Keratinocyte (primary cell): ENCODE results near the gene ITGA2. TPM values are rescaled to one million over a fixed set of nuclear protein-coding genes. Genes with fewer than 3 reads are reported as not detected.

ENCODE experiments used
- DNase-seq: peaks from one replicate; pipeline ENCODE4 v3.0.0-alpha.2; 2011; ENCODE audit warnings: low read depth, missing footprints, low spot score
- FAIRE-seq: peaks from 2 replicates; lab custom pipeline; 2011; peaks lifted over from hg19 to GRCh38; lab: Jason Lieb, UNC
- H2AFZ ChIP-seq: 2 replicates; pipeline ENCODE4 v1.6.0; 2012; ENCODE audit warnings: low read length, control low read depth, inconsistent platforms; ENCODE audit not compliant: control insufficient read depth
- H3K27ac ChIP-seq: 2 replicates; pipeline ENCODE4 v1.5.1; 2011; ENCODE audit warnings: low read length; ENCODE audit not compliant: control insufficient read depth, insufficient read depth
- H3K27me3 ChIP-seq: 3 replicates; pipeline ENCODE4 v1.6.0; 2011; ENCODE audit warnings: low read length; ENCODE audit not compliant: control insufficient read depth, insufficient read depth; ENCODE audit errors: extremely low read depth
- H3K36me3 ChIP-seq, 2 experiments: 2 replicates in 1 of 2; 3 replicates in 1 of 2; pipeline ENCODE4 v1.5.1; 2011; ENCODE audit warnings: low read length in 2 of 2, mild to moderate bottlenecking in 1 of 2; ENCODE audit not compliant: control insufficient read depth in 2 of 2, insufficient read depth in 2 of 2; ENCODE audit errors: extremely low read depth in 1 of 2
- H3K4me1 ChIP-seq: 3 replicates; pipeline ENCODE4 v1.5.1; 2011; ENCODE audit warnings: low read length; ENCODE audit not compliant: control insufficient read depth, insufficient read depth; ENCODE audit errors: extremely low read depth
- H3K4me2 ChIP-seq: 3 replicates; pipeline ENCODE4 v1.6.0; 2011; ENCODE audit warnings: low read depth, low read length; ENCODE audit not compliant: control insufficient read depth, insufficient read depth; ENCODE audit errors: extremely low read depth
- H3K4me3 ChIP-seq, 3 experiments: fragments of 200-600 bp in 1 of 3; sonication (generic) in 1 of 3; 2 replicates in 2 of 3; 3 replicates in 1 of 3; pipeline ENCODE4 v1.5.1; 2011 to 2016; ENCODE audit warnings: low read length in 3 of 3, mild to moderate bottlenecking in 3 of 3, control low read depth in 2 of 3, inconsistent platforms in 1 of 3, low read depth in 1 of 3, mixed read lengths in 1 of 3, mixed run types in 1 of 3, moderate library complexity in 1 of 3; ENCODE audit not compliant: control insufficient read depth in 2 of 3, insufficient read depth in 2 of 3; ENCODE audit errors: extremely low read depth in 1 of 3
- H3K79me2 ChIP-seq: 2 replicates; pipeline ENCODE4 v1.6.0; 2012; ENCODE audit warnings: low read length; ENCODE audit not compliant: control insufficient read depth, insufficient read depth
- H3K9ac ChIP-seq: 3 replicates; pipeline ENCODE4 v1.6.0; 2011; ENCODE audit warnings: low read length; ENCODE audit not compliant: control insufficient read depth, insufficient read depth; ENCODE audit errors: extremely low read depth
- H3K9me1 ChIP-seq: 3 replicates; pipeline ENCODE4 v1.6.0; 2011; ENCODE audit warnings: low read length; ENCODE audit not compliant: control insufficient read depth, insufficient read depth; ENCODE audit errors: extremely low read depth
- H3K9me3 ChIP-seq: 2 replicates; pipeline ENCODE4 v1.5.1; 2012; ENCODE audit warnings: low read depth, low read length; ENCODE audit not compliant: control insufficient read depth
- H4K20me1 ChIP-seq: 3 replicates; pipeline ENCODE4 v1.6.0; 2011; ENCODE audit warnings: low read length; ENCODE audit not compliant: control insufficient read depth, insufficient read depth; ENCODE audit errors: extremely low read depth
- EZH2 ChIP-seq: IDR thresholded peaks from one replicate; pipeline ENCODE4 v1.6.1; 2012; ENCODE audit warnings: inconsistent platforms, mild to moderate bottlenecking, low read length, moderate library complexity
- dilution Hi-C: fragments of 300-500 bp; cut with MboI; formaldehyde crosslinking; loops from one replicate; pipeline ENCODE4 v1.7.0; 2020; ENCODE audit warnings: low sequenced_read_pairs; ENCODE audit not compliant: extremely low pct_ligation_motif_present
- polyA plus RNA-seq, 5 experiments: library from polyadenylated mRNA; depleted of rRNA in 3 of 5; stranded (reverse) in 3 of 5; stranded (forward) in 1 of 5; unstranded in 1 of 5; fragments of >200 nt; gene quantifications; 1 replicate in 1 of 5; 2 replicates in 3 of 5; 3 replicates in 1 of 5; pipeline versions ENCODE4 v1.2.1 to v1.2.3, GENCODE V29; 2011 to 2012; ENCODE audit warnings: missing spikeins in 2 of 5, low read depth in 1 of 5, low replicate concordance in 1 of 5
- TF ChIP-seq, protein P1 (sequence below), 3 experiments: IDR thresholded peaks in 1 of 3; conservative IDR thresholded peaks in 1 of 3; optimal IDR thresholded peaks in 1 of 3; 2 replicates in 2 of 3; 3 replicates in 1 of 3; pipeline versions ENCODE3 to v1.5.1; 2011; ENCODE audit warnings: low read length in 3 of 3, mild to moderate bottlenecking in 3 of 3, moderate library complexity in 2 of 3, control low read depth in 1 of 3, inconsistent platforms in 1 of 3; ENCODE audit not compliant: insufficient read depth in 2 of 3; ENCODE audit errors: extremely low read depth in 1 of 3

ITGA2 gene
- polyA plus RNA-seq, 1 donor (not counting 4 experiments of a cell fraction or from before 2014, with no cell fraction given), result 112 TPM

DNA sequence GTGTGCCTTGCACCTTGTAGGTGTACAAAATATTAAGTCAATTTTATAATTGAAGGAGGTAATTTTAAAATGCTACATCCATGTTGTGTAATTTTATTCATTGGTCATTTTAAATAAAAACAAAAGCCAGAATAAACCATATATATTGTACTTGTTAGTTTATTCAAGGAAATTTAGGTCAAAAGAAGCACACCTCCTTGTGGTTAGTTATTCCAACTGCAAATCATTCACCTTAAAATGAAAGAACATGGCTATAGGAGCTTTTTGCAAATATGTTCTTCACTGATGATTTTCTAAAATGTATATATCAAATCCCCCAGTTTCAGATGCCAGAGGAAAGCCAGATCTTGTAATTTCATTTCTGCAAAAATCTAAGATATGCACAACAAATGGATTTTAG, 125.8 kb downstream of the ITGA2 start:
- H3K27ac ChIP-seq, result no peak overlapping the region
- no peaks in the 10 kb centered on the region for H3K9me3 ChIP-seq
- dilution Hi-C loops, result no loop called here
- no peak for FAIRE-seq
- H3K9ac ChIP-seq, result no peak overlapping the region
- no peak overlapping the region for H2AFZ ChIP-seq
- H3K79me2 ChIP-seq, result peaks cover 8% of the 10 kb centered on the region
- TF ChIP-seq EZH2, result no peak
- TF ChIP-seq, protein P1, sequence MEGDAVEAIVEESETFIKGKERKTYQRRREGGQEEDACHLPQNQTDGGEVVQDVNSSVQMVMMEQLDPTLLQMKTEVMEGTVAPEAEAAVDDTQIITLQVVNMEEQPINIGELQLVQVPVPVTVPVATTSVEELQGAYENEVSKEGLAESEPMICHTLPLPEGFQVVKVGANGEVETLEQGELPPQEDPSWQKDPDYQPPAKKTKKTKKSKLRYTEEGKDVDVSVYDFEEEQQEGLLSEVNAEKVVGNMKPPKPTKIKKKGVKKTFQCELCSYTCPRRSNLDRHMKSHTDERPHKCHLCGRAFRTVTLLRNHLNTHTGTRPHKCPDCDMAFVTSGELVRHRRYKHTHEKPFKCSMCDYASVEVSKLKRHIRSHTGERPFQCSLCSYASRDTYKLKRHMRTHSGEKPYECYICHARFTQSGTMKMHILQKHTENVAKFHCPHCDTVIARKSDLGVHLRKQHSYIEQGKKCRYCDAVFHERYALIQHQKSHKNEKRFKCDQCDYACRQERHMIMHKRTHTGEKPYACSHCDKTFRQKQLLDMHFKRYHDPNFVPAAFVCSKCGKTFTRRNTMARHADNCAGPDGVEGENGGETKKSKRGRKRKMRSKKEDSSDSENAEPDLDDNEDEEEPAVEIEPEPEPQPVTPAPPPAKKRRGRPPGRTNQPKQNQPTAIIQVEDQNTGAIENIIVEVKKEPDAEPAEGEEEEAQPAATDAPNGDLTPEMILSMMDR (optimal IDR thresholded peaks at IDR 0.05 in 1 of 3, IDR thresholded peaks at IDR 0.05 in 1 of 3, conservative IDR thresholded peaks at IDR 0.05 in 1 of 3; ENCODE audit: extremely low read depth in 1 of 3, insufficient read depth in 2 of 3, low read length in 3 of 3), result peak in 1 of 3 experiments; percentile 30
- H3K4me3 ChIP-seq, result no peak overlapping the region
- H3K27me3 ChIP-seq, result no peaks in the 10 kb centered on the region
- no peak overlapping the region for H3K4me2 ChIP-seq
- H3K4me1 ChIP-seq, result peaks cover 6% of the 10 kb centered on the region
- H3K9me1 ChIP-seq, result peaks cover 3% of the 10 kb centered on the region
- H3K36me3 ChIP-seq, result no peaks in the 10 kb centered on the region
- no peak for DNase-seq
- no peaks in the 10 kb centered on the region for H4K20me1 ChIP-seq

DNA sequence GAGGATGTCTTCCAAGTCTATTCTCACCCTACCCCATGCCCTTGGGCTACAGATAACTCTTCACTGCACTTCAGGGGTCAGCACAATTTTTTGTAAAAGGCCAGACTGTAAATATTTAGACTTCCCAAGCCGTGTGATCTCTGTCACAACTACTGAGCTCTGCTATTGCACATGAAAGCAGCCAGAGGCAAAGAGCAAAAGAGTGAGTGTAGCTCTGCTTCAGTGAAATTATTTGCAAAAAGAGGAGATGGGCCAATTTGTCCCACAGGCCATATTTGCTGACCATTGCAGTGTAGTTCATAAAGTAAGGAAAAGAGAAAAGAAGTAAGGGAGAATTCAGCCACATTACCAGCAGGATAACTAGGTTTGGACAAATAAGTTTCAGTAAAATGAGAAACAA, 127.4 kb downstream of the ITGA2 start:
- dilution Hi-C loops, result no loop called here
- DNase-seq (no peak), FAIRE-seq (no peak)
- Histone ChIP-seq H3K9ac (no peak overlapping the region), H3K27ac (no peak overlapping the region), H3K4me3 (no peak overlapping the region), H2AFZ (no peak overlapping the region), H3K9me1 (no peaks in the 10 kb centered on the region), H3K4me2 (no peak overlapping the region), H3K79me2 (no peaks in the 10 kb centered on the region), H3K36me3 (no peaks in the 10 kb centered on the region), H3K9me3 (no peaks in the 10 kb centered on the region), H4K20me1 (no peaks in the 10 kb centered on the region), H3K27me3 (no peaks in the 10 kb centered on the region), H3K4me1 (no peaks in the 10 kb centered on the region)
- no peak for TF ChIP-seq EZH2
- TF ChIP-seq, protein P1 (optimal IDR thresholded peaks at IDR 0.05 in 1 of 3, IDR thresholded peaks at IDR 0.05 in 1 of 3, conservative IDR thresholded peaks at IDR 0.05 in 1 of 3; ENCODE audit: extremely low read depth in 1 of 3, insufficient read depth in 2 of 3, low read length in 3 of 3), result no peak
